ENCODE results near the gene MMEL1.

The MMEL1 gene

GRCh38 chr1:2642560-2643413, 10.0 kb upstream of the MMEL1 start:
- no peak for FAIRE-seq

GRCh38 chr1:2642131-2642559, 9.3 kb upstream of the MMEL1 start:
- FAIRE-seq: no peak

- FAIRE-seq: no peak
Measured at GRCh38 chr1:2641381-2642130, 8.7 kb upstream of the MMEL1 start.

GRCh38 chr1:2640626-2641025, 7.8 kb upstream of the MMEL1 start:
- FAIRE-seq: no peak

GRCh38 chr1:2639607-2640521, 7.0 kb upstream of the MMEL1 start:
- FAIRE-seq: no peak

- no peak for FAIRE-seq
Measured at GRCh38 chr1:2639203-2639602, 6.4 kb upstream of the MMEL1 start.

- FAIRE-seq: no peak
Measured at GRCh38 chr1:2638466-2639115, 5.8 kb upstream of the MMEL1 start.

GRCh38 chr1:2637442-2638145, 4.8 kb upstream of the MMEL1 start:
- no peak for FAIRE-seq

GRCh38 chr1:2636733-2637132, 3.9 kb upstream of the MMEL1 start:
- FAIRE-seq: no peak

- FAIRE-seq: no peak
Measured at GRCh38 chr1:2635361-2636010, 2.7 kb upstream of the MMEL1 start.

- no peak for FAIRE-seq
Measured at GRCh38 chr1:2633936-2634491, 1.2 kb upstream of the MMEL1 start.

- no peak for FAIRE-seq
Measured at GRCh38 chr1:2633366-2633935, 635 bp upstream of the MMEL1 start.

GRCh38 chr1:2632051-2632430, 775 bp downstream of the MMEL1 start:
- no peak for FAIRE-seq

GRCh38 chr1:2631136-2632050, 1.4 kb downstream of the MMEL1 start:
- no peak for FAIRE-seq

GRCh38 chr1:2630498-2631135, 2.2 kb downstream of the MMEL1 start:
- no peak for FAIRE-seq

GRCh38 chr1:2629627-2630497, 3.0 kb downstream of the MMEL1 start:
- no peak for FAIRE-seq

- no peak for FAIRE-seq
Measured at GRCh38 chr1:2628933-2629626, 3.7 kb downstream of the MMEL1 start.

Data from endometrium (tissue), 2 donors.